ENCODE data around the gene MAGI3.

DNA sequence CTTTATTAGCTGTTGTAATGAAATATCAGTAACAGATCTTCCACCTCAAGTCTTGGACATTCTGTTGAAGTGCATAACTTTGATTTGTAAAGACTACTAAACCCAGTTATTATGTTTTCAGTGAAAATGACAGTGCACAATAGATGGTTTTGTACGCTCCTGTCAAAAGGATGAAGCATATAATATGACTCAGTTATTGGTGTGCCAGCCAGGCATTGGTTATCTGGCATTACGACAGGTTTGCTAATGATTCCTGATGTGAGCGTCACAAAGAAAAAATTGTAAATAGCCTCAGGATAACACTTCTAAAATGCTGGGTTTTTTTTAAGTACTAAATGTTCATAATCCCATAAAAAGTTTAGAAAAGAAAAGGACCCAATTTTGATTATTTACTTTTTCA is 147.9 kb downstream of the MAGI3 start:
- no peak for TF ChIP-seq POLR2A (IDR thresholded peaks at IDR 0.05)
- TF ChIP-seq, protein P1, sequence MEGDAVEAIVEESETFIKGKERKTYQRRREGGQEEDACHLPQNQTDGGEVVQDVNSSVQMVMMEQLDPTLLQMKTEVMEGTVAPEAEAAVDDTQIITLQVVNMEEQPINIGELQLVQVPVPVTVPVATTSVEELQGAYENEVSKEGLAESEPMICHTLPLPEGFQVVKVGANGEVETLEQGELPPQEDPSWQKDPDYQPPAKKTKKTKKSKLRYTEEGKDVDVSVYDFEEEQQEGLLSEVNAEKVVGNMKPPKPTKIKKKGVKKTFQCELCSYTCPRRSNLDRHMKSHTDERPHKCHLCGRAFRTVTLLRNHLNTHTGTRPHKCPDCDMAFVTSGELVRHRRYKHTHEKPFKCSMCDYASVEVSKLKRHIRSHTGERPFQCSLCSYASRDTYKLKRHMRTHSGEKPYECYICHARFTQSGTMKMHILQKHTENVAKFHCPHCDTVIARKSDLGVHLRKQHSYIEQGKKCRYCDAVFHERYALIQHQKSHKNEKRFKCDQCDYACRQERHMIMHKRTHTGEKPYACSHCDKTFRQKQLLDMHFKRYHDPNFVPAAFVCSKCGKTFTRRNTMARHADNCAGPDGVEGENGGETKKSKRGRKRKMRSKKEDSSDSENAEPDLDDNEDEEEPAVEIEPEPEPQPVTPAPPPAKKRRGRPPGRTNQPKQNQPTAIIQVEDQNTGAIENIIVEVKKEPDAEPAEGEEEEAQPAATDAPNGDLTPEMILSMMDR (IDR thresholded peaks at IDR 0.05): no peak
